HepG2 (cell line): ENCODE measurements around the gene RRM2. TPM values are rescaled to one million over a fixed set of nuclear protein-coding genes. Genes with fewer than 3 reads are reported as not detected.

Experiments
- ATAC-seq: fragments of 200-7000 bp; cut with Tn5 transposase; 3 replicates; pipeline ENCODE4 v1.9.1; 2020; ENCODE audit warnings: mild to moderate bottlenecking, moderate library complexity
- BruUV-seq: library from RNA; stranded (reverse); fragments of 400-500 nt; replicated peaks from 2 replicates; lab custom pipeline; 2021; lab: Mats Ljungman, UMichigan
- CTCF ChIA-PET: fragments of 300-600 bp; formaldehyde crosslinking; extraction: SDS; loops from one replicate; lab custom pipeline; 2021; ENCODE audit warnings: low total read pairs, inconsistent platforms, low intra/inter-chr PET ratio; lab: Yijun Ruan, JAX
- POLR2A ChIA-PET: fragments of 350-600 bp; sonication (Branson Sonifier 250); formaldehyde crosslinking; loops from one replicate; lab custom pipeline; 2020; ENCODE audit warnings: antibody characterized with exemption, inconsistent platforms; lab: Yijun Ruan, JAX
- DNase-seq: peaks from one replicate; pipeline ENCODE4 v3.0.0-alpha.2; 2015; ENCODE audit warnings: low spot score
- FAIRE-seq: peaks from 3 replicates; lab custom pipeline; 2011; peaks lifted over from hg19 to GRCh38; lab: Jason Lieb, UNC
- H2AFZ ChIP-seq: one replicate; pipeline ENCODE4 v1.6.1; 2011; ENCODE audit warnings: low read length, inconsistent platforms
- H3K27ac ChIP-seq: fragments of 300-600 bp; 3 replicates; pipeline ENCODE4 v1.8.0; 2011; ENCODE audit warnings: mixed run types, mild to moderate bottlenecking, mixed read lengths, low read length, inconsistent platforms; ENCODE audit not compliant: insufficient read depth; ENCODE audit errors: extremely low read length
- H3K27me3 ChIP-seq, 2 experiments: fragments of 200-600 bp in 1 of 2; 2 replicates in 1 of 2; 3 replicates in 1 of 2; pipeline versions ENCODE4 v1.6.0 to v1.8.0; 2011; ENCODE audit warnings: low read length in 2 of 2, mild to moderate bottlenecking in 2 of 2, moderate library complexity in 2 of 2, inconsistent platforms in 1 of 2; ENCODE audit not compliant: insufficient read depth in 2 of 2, control insufficient read depth in 1 of 2
- H3K36me3 ChIP-seq, 2 experiments: fragments of 200-600 bp in 1 of 2; replicated peaks in 1 of 2; 2 replicates in 1 of 2; 3 replicates in 1 of 2; pipeline versions ENCODE4 v1.5.1 to v1.8.0; 2011; ENCODE audit warnings: low read length in 2 of 2, inconsistent platforms in 1 of 2; ENCODE audit not compliant: insufficient read depth in 2 of 2, control insufficient read depth in 1 of 2
- H3K4me1 ChIP-seq: 2 replicates; pipeline ENCODE4 v1.5.1; 2012; ENCODE audit warnings: low read length, inconsistent platforms; ENCODE audit not compliant: insufficient read depth
- H3K4me2 ChIP-seq: 2 replicates; pipeline ENCODE4 v1.6.0; 2011; ENCODE audit warnings: low read depth, low read length, inconsistent platforms
- H3K4me3 ChIP-seq, 3 experiments: fragments of 200-600 bp in 1 of 3; sonication (generic), shearing (Covaris generic) in 1 of 3; replicated peaks in 1 of 3; 2 replicates each; pipeline ENCODE4 v1.5.1; 2011 to 2016; ENCODE audit warnings: low read length in 3 of 3, inconsistent platforms in 2 of 3, low read depth in 2 of 3, mild to moderate bottlenecking in 2 of 3, control low read depth in 1 of 3, mixed read lengths in 1 of 3; ENCODE audit not compliant: insufficient read depth in 1 of 3
- H3K79me2 ChIP-seq: one replicate; pipeline ENCODE4 v1.6.1; 2011; ENCODE audit warnings: low read length, inconsistent platforms; ENCODE audit not compliant: insufficient read depth
- H3K9ac ChIP-seq: 2 replicates; pipeline ENCODE4 v1.6.0; 2011; ENCODE audit warnings: mild to moderate bottlenecking, low read depth, low read length, inconsistent platforms; ENCODE audit not compliant: insufficient read depth
- H3K9me3 ChIP-seq: 2 replicates; pipeline ENCODE4 v1.5.1; 2012; ENCODE audit warnings: mild to moderate bottlenecking, low read length
- H4K20me1 ChIP-seq: 2 replicates; pipeline ENCODE4 v1.6.0; 2011; ENCODE audit warnings: inconsistent platforms, mild to moderate bottlenecking, low read length, moderate library complexity; ENCODE audit not compliant: insufficient read depth
- CTCF ChIP-seq: sonication (generic); formaldehyde crosslinking; IDR thresholded peaks from 2 replicates; pipeline ENCODE4 v1.5.0; 2020; ENCODE audit warnings: mild to moderate bottlenecking, missing genetic modification reagents, moderate library complexity
- FOXP4 ChIP-seq: sonication (generic); formaldehyde crosslinking; IDR thresholded peaks from 2 replicates; pipeline ENCODE4 v1.4.0; 2020; ENCODE audit warnings: missing genetic modification reagents
- POLR2A ChIP-seq, 2 experiments: IDR thresholded peaks; 2 replicates each; pipeline ENCODE4 v1.6.1; 2011; ENCODE audit warnings: low read depth in 2 of 2, low read length in 2 of 2, mild to moderate bottlenecking in 1 of 2, moderate library complexity in 1 of 2; ENCODE audit not compliant: insufficient read depth in 1 of 2
- RAD21 ChIP-seq: fragments of 450-650 bp; formaldehyde crosslinking; IDR thresholded peaks from 2 replicates; pipeline ENCODE4 v1.5.0; 2020; ENCODE audit warnings: mild to moderate bottlenecking
- ZHX2 ChIP-seq, 2 experiments: sonication (generic) in 1 of 2; formaldehyde crosslinking in 1 of 2; IDR thresholded peaks; 2 replicates each; pipeline versions ENCODE4 v1.6.1 to v1.9.0; 2014 to 2022; ENCODE audit warnings: antibody characterized with exemption in 1 of 2, borderline replicate concordance in 1 of 2, inconsistent platforms in 1 of 2, low read depth in 1 of 2, missing genetic modification reagents in 1 of 2
- ZNF713 ChIP-seq: sonication (generic); formaldehyde crosslinking; IDR thresholded peaks from 2 replicates; pipeline ENCODE4 v1.4.0; 2020; ENCODE audit warnings: mild to moderate bottlenecking, missing genetic modification reagents
- WGBS: methylation state at CpG from one replicate; pipeline ENCODE4 v1.1.6; 2017; ENCODE audit warnings: low lambda C conversion rate; 5-methylcytosine and 5-hydroxymethylcytosine counted together
- in situ Hi-C: cut with HindIII; loops from 2 replicates; pipeline ENCODE4 v1.10.0; 2017; ENCODE audit warnings: low pct_unique_long_range_greater_than_20kb; ENCODE audit not compliant: extremely low pct_ligation_motif_present
- intact Hi-C: fragments of 100-400 bp; cut with micrococcal nuclease; formaldehyde crosslinking; loops from one replicate; pipeline ENCODE4 v1.10.0; 2022; ENCODE audit not compliant: unreplicated experiment
- polyA plus RNA-seq, 8 experiments: library from polyadenylated mRNA; depleted of rRNA in 3 of 8; stranded (reverse) in 7 of 8; unstranded in 1 of 8; fragments of >200 nt; fragmentation: Illumina TruSeq in 4 of 8; extraction: Trizol in 4 of 8; gene quantifications; 2 replicates each; pipeline versions ENCODE4 v1.2.1 to v1.2.3, GENCODE V29; 2011 to 2016; ENCODE audit warnings: low read depth in 4 of 8, missing spikeins in 1 of 8, mixed read lengths in 1 of 8; ENCODE audit not compliant: insufficient read depth in 1 of 8
- total RNA-seq, 5 experiments: library from RNA; depleted of rRNA; stranded (reverse); fragments of >200 nt; fragmentation: Illumina TruSeq; extraction: Trizol; gene quantifications; 2 replicates each; pipeline ENCODE4 v1.2.3, GENCODE V29; 2016; ENCODE audit warnings: low read depth in 1 of 5
- TF ChIP-seq, protein P1 (sequence below): sonication (generic); formaldehyde crosslinking; IDR thresholded peaks from 2 replicates; pipeline ENCODE4 v1.4.0; 2020; ENCODE audit warnings: mild to moderate bottlenecking, missing genetic modification reagents
- TF ChIP-seq, protein P2 (sequence below): sonication (generic); formaldehyde crosslinking; IDR thresholded peaks from 2 replicates; pipeline ENCODE4 v1.4.0; 2020; ENCODE audit warnings: missing genetic modification reagents
- TF ChIP-seq, protein P3 (sequence below): IDR thresholded peaks from 2 replicates; pipeline ENCODE4 v1.6.1; 2016; ENCODE audit warnings: mild to moderate bottlenecking

The RRM2 gene
- total and polyA plus RNA-seq, 2 of the 13 experiments (the other 11 are each of a cell fraction or from before 2014, with no cell fraction given) = 31.3 to 150 TPM

GRCh38 chr2:10151462-10151861, 28.9 kb downstream of the RRM2 start:
- FAIRE-seq (no peak), ATAC-seq (no peak), DNase-seq (no peak)
- no peaks in the 10 kb centered on the region for H4K20me1 ChIP-seq
- no peaks in the 10 kb centered on the region for H3K4me1 ChIP-seq
- no peak overlapping the region for H3K9ac ChIP-seq
- H3K36me3 ChIP-seq = peaks cover 4 to 40% of the 10 kb centered on the region in 2 experiments; a peak in 4 of 5 replicates
- H3K27ac ChIP-seq = no peak overlapping the region
- no peak overlapping the region for H2AFZ ChIP-seq
- WGBS = over 99% methylated on average over 5 of the region's 5 CpGs
- intact Hi-C loops = no loop called here
- in situ Hi-C loops = no loop called here
- no peaks in the 10 kb centered on the region for H3K9me3 ChIP-seq
- no peak overlapping the region for H3K4me2 ChIP-seq
- ChIA-PET CTCF (no interaction called here), POLR2A (no interaction called here)
- BruUV-seq = no TSS peak
- H3K4me3 ChIP-seq = no peak overlapping the region
- H3K79me2 ChIP-seq = no peaks in the 10 kb centered on the region
- TF ChIP-seq POLR2A (IDR thresholded peaks at IDR 0.05; ENCODE audit: insufficient read depth in 1 of 2, low read depth in 2 of 2, low read length in 2 of 2) = no peak
- no peak for TF ChIP-seq RAD21 (CRISPR knock-in tag)
- TF ChIP-seq, protein P1, sequence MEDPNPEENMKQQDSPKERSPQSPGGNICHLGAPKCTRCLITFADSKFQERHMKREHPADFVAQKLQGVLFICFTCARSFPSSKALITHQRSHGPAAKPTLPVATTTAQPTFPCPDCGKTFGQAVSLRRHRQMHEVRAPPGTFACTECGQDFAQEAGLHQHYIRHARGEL (CRISPR knock-in tag) = no peak
- TF ChIP-seq CTCF (CRISPR knock-in tag) = no peak
- TF ChIP-seq, protein P2, sequence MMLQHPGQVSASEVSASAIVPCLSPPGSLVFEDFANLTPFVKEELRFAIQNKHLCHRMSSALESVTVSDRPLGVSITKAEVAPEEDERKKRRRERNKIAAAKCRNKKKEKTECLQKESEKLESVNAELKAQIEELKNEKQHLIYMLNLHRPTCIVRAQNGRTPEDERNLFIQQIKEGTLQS = no peak
- TF ChIP-seq FOXP4 = no peak
- no peak for TF ChIP-seq ZNF713 (CRISPR knock-in tag)
- TF ChIP-seq, protein P3, sequence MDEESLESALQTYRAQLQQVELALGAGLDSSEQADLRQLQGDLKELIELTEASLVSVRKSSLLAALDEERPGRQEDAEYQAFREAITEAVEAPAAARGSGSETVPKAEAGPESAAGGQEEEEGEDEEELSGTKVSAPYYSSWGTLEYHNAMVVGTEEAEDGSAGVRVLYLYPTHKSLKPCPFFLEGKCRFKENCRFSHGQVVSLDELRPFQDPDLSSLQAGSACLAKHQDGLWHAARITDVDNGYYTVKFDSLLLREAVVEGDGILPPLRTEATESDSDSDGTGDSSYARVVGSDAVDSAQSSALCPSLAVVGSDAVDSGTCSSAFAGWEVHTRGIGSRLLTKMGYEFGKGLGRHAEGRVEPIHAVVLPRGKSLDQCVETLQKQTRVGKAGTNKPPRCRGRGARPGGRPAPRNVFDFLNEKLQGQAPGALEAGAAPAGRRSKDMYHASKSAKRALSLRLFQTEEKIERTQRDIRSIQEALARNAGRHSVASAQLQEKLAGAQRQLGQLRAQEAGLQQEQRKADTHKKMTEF (CRISPR knock-in tag) = no peak
- TF ChIP-seq ZHX2 (IDR thresholded peaks at IDR 0.05; ENCODE audit: low read depth) = no peak
- no peak for TF ChIP-seq ZHX2 (CRISPR knock-in tag; IDR thresholded peaks at IDR 0.05; ENCODE audit: borderline replicate concordance)
- no peaks in the 10 kb centered on the region for H3K27me3 ChIP-seq
